ENCODE results near the gene ZSCAN2.
A peak's percentile ranks its signal among the peaks of the same experiment; 100 is the strongest.
"Not testable (repeated sequence)": the region's sequence is repeated elsewhere in the genome, so short reads cannot be mapped to it uniquely, and the experiment has no call there.

Gene ZSCAN2

GRCh38 chr15:84583921-84584320 lies 16.9 kb upstream of the ZSCAN2 start:
- not testable (repeated sequence) for H3K4me1 ChIP-seq (ENCODE audit: control insufficient read depth, insufficient read depth, low read length); H3K36me3 ChIP-seq (ENCODE audit: control insufficient read depth, insufficient read depth, low read length); H3K27me3 ChIP-seq (ENCODE audit: control insufficient read depth, insufficient read depth, low read length); H3K9me3 ChIP-seq (ENCODE audit: control insufficient read depth, low read length); H3K9ac ChIP-seq (ENCODE audit: low read length); H3K4me3 ChIP-seq (ENCODE audit: low read length)

- Histone ChIP-seq H3K36me3 (ENCODE audit: control insufficient read depth, insufficient read depth, low read length) (no peaks in the 10 kb centered on the region), H3K9ac (ENCODE audit: low read length) (no peak overlapping the region), H3K9me3 (ENCODE audit: control insufficient read depth, low read length) (no peaks in the 10 kb centered on the region), H3K4me3 (ENCODE audit: low read length) (no peak overlapping the region), H3K4me1 (ENCODE audit: control insufficient read depth, insufficient read depth, low read length) (peaks cover 3% of the 10 kb centered on the region), H3K27me3 (ENCODE audit: control insufficient read depth, insufficient read depth, low read length) (no peaks in the 10 kb centered on the region)
These were observed 14.1 kb upstream of the ZSCAN2 start for GRCh38 chr15:84586696-84587095.

DNA sequence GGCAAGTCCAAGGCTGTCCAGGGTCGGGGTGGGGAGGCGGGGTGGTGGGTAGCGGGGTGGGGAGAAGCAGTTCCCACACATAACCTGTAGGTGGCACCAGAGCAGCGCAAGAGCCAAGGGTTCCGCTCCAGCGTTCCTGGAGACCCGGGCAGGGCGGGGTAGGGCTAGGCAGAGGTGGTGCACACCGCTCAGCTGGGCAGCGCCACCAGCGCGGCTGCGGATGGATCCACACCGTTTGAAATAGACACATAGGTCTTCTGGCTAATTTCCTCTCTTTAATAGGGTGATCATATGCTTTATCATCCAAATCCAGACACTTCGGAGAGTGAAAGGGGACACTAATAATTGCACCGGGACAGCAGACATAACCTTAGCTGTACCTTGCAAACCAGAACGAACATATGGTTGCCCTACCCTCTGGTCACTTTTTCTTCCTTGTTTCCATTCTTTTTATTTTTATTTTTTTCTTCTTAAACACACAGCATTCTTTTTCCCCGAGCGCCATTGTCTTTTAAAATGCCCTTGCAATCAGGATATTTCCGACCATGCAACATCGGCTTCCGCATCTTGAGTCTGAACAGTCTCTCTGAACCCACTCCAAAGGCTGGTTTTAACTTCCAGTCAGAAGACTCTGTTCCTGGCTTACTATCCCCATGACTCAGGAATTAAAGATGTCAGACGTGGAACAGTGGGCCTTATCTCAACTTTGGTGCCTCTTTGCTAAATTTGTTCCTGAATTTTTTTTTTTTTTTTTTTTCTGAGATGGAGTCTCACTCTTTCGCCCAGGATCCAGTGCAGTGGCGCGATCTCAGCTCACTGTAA lies 12.5 kb upstream of the ZSCAN2 start:
- Histone ChIP-seq H3K4me1 (ENCODE audit: control insufficient read depth, insufficient read depth, low read length) (peaks cover 3% of the 10 kb centered on the region), H3K27me3 (ENCODE audit: control insufficient read depth, insufficient read depth, low read length) (no peaks in the 10 kb centered on the region), H3K36me3 (ENCODE audit: control insufficient read depth, insufficient read depth, low read length) (no peaks in the 10 kb centered on the region), H3K9me3 (ENCODE audit: control insufficient read depth, low read length) (no peaks in the 10 kb centered on the region), H3K4me3 (ENCODE audit: low read length) (no peak overlapping the region), H3K9ac (ENCODE audit: low read length) (no peak overlapping the region)

DNA sequence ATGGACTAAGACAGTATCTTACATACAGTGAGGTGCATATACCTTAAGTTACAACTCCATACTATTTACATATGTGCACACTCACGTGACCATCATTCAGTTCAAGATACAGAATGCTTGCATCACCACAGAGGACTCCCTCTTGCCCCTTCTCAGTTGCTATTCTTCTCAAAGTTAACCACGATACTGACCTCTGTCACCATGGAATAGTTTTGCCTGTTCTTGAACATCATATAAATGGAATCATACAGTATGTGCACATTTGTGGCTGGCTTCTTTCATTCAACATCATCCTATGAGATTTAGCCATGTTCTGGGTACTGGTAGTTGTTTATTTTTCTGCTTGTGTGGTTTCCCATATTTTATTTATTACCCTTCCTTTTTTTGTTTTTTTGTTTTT lies 10.4 kb upstream of the ZSCAN2 start:
- Histone ChIP-seq H3K9me3 (ENCODE audit: control insufficient read depth, low read length) (no peaks in the 10 kb centered on the region), H3K4me1 (ENCODE audit: control insufficient read depth, insufficient read depth, low read length) (peaks cover 3% of the 10 kb centered on the region), H3K27me3 (ENCODE audit: control insufficient read depth, insufficient read depth, low read length) (no peaks in the 10 kb centered on the region), H3K36me3 (ENCODE audit: control insufficient read depth, insufficient read depth, low read length) (no peaks in the 10 kb centered on the region), H3K9ac (ENCODE audit: low read length) (no peak overlapping the region), H3K4me3 (ENCODE audit: low read length) (no peak overlapping the region)

DNA sequence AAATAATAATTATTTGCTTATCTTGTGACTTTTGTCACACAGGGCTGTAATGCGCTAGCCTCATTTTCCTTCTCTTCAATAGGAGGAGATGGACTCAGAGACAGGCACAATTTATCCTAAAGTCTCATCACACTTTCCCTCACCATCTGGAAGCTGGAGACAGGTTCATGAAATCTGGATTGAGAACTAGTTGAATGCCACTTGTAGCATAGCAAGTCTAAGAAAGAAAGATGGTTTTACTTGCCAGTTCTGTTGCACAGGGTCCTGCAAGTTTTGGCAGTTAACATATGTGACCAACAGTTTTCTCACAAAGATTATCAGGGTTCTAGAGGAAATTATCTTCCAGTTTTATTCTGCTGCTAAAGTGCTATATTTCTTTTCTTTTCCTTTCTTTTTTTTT lies 9.0 kb upstream of the ZSCAN2 start:
- H3K9me3 ChIP-seq (ENCODE audit: control insufficient read depth, low read length) = no peaks in the 10 kb centered on the region
- H3K9ac ChIP-seq (ENCODE audit: low read length) = no peak overlapping the region
- peaks cover 3% of the 10 kb centered on the region for H3K4me1 ChIP-seq (ENCODE audit: control insufficient read depth, insufficient read depth, low read length)
- no peak overlapping the region for H3K4me3 ChIP-seq (ENCODE audit: low read length)
- H3K27me3 ChIP-seq (ENCODE audit: control insufficient read depth, insufficient read depth, low read length) = no peaks in the 10 kb centered on the region
- no peaks in the 10 kb centered on the region for H3K36me3 ChIP-seq (ENCODE audit: control insufficient read depth, insufficient read depth, low read length)

GRCh38 chr15:84594617-84595290 lies 6.1 kb upstream of the ZSCAN2 start:
- H3K4me3 ChIP-seq (ENCODE audit: low read length) = no peak overlapping the region
- peaks cover 2% of the 10 kb centered on the region for H3K4me1 ChIP-seq (ENCODE audit: control insufficient read depth, insufficient read depth, low read length)
- no peak overlapping the region for H3K9ac ChIP-seq (ENCODE audit: low read length)
- H3K27me3 ChIP-seq (ENCODE audit: control insufficient read depth, insufficient read depth, low read length) = no peaks in the 10 kb centered on the region
- no peaks in the 10 kb centered on the region for H3K9me3 ChIP-seq (ENCODE audit: control insufficient read depth, low read length)
- no peaks in the 10 kb centered on the region for H3K36me3 ChIP-seq (ENCODE audit: control insufficient read depth, insufficient read depth, low read length)

- Histone ChIP-seq H3K4me1 (ENCODE audit: control insufficient read depth, insufficient read depth, low read length) (peaks cover 5% of the 10 kb centered on the region), H3K36me3 (ENCODE audit: control insufficient read depth, insufficient read depth, low read length) (no peaks in the 10 kb centered on the region), H3K9ac (ENCODE audit: low read length) (no peak overlapping the region), H3K4me3 (ENCODE audit: low read length) (no peak overlapping the region), H3K27me3 (ENCODE audit: control insufficient read depth, insufficient read depth, low read length) (no peaks in the 10 kb centered on the region), H3K9me3 (ENCODE audit: control insufficient read depth, low read length) (no peaks in the 10 kb centered on the region)
These were observed 5.1 kb upstream of the ZSCAN2 start for GRCh38 chr15:84595660-84596059.

DNA sequence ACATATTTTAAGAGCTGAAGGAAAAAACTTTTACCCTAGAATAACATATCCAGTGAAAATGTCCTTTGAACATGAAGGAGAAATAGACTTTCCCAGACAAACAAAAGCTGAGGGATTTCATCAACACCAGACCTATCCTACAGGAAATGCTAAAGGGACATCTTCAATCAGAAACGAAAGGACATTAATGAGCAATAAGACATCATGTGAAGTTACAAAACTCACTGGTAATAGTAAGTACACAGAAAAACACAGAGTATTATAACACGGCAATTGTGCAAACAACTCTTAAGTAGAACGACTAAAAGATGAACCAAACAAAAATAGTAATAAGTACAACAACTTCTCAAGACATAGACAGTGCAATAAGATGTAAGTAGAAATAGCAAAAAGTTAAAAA lies 3.5 kb upstream of the ZSCAN2 start:
- Histone ChIP-seq H3K9me3 (ENCODE audit: control insufficient read depth, low read length) (no peaks in the 10 kb centered on the region), H3K4me3 (ENCODE audit: low read length) (no peak overlapping the region), H3K27me3 (ENCODE audit: control insufficient read depth, insufficient read depth, low read length) (no peaks in the 10 kb centered on the region), H3K4me1 (ENCODE audit: control insufficient read depth, insufficient read depth, low read length) (peaks cover 15% of the 10 kb centered on the region), H3K36me3 (ENCODE audit: control insufficient read depth, insufficient read depth, low read length) (no peaks in the 10 kb centered on the region), H3K9ac (ENCODE audit: low read length) (no peak overlapping the region)

DNA sequence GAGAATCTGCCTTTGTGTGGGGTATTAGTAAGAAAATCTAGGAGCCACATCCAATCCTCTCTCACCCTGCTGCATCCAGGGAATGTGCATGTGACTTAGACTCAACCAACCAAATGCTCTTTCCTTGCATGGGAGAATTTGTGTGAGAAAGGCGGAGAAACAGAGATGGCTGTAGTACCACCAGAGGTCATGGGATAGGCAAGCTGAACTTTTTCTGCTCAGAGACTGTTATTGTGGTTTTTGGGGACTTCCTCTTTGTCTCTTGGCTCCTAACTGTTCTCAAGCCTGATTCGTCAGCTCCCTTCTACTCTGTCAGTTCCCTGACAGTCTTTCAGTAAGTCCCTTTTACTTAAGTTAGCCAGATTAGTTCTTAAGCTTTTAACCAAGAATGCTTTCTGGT lies 2.6 kb upstream of the ZSCAN2 start:
- no peaks in the 10 kb centered on the region for H3K36me3 ChIP-seq (ENCODE audit: control insufficient read depth, insufficient read depth, low read length)
- no peaks in the 10 kb centered on the region for H3K9me3 ChIP-seq (ENCODE audit: control insufficient read depth, low read length)
- H3K27me3 ChIP-seq (ENCODE audit: control insufficient read depth, insufficient read depth, low read length) = no peaks in the 10 kb centered on the region
- no peak overlapping the region for H3K4me3 ChIP-seq (ENCODE audit: low read length)
- peaks cover 15% of the 10 kb centered on the region for H3K4me1 ChIP-seq (ENCODE audit: control insufficient read depth, insufficient read depth, low read length)
- no peak overlapping the region for H3K9ac ChIP-seq (ENCODE audit: low read length)

DNA sequence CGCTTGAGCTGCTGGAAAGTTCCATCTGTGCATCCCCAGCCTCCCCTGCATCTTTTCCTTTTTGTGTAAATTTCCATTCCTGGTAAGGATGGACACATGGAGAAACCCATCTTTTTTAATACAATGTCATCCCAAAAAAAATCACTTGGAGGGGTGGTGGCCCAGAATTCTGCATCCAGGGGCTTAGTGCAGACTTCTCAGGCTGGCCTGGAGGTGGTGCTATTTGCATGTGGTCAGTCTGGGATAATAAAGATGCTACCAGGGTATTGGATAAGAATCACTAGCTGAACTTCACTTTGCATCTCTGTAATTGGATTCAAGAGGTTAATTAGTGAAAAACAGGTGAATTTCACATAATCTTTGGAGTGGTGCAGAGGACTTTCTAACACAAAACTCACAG lies 1.8 kb upstream of the ZSCAN2 start:
- Histone ChIP-seq H3K36me3 (ENCODE audit: control insufficient read depth, insufficient read depth, low read length) (no peaks in the 10 kb centered on the region), H3K27me3 (ENCODE audit: control insufficient read depth, insufficient read depth, low read length) (no peaks in the 10 kb centered on the region), H3K4me1 (ENCODE audit: control insufficient read depth, insufficient read depth, low read length) (peaks cover 15% of the 10 kb centered on the region), H3K9ac (ENCODE audit: low read length) (no peak overlapping the region), H3K4me3 (ENCODE audit: low read length) (no peak overlapping the region), H3K9me3 (ENCODE audit: control insufficient read depth, low read length) (no peaks in the 10 kb centered on the region)

DNA sequence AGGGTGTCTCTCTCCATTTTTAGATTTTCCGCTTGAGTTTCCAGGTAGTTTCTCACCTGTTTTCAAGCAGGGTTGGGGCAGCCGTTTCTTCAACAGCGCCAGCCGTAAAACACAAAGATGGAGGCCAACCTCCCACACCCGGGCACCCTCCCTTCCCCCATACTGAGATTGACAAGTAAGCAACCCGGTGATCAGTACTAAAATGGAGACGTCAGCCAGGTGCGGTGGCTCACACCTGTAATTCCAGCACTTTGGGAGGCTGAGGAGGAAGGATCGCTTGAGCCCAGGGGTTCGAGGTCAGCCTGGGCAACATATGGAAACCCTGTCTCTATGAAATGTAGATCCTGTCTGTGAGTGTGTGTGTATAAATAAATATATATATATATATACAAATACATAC lies 903 bp upstream of the ZSCAN2 start:
- H3K4me1 ChIP-seq (ENCODE audit: control insufficient read depth, insufficient read depth, low read length) = peaks cover 15% of the 10 kb centered on the region
- no peak overlapping the region for H3K9ac ChIP-seq (ENCODE audit: low read length)
- H3K9me3 ChIP-seq (ENCODE audit: control insufficient read depth, low read length) = no peaks in the 10 kb centered on the region
- no peaks in the 10 kb centered on the region for H3K36me3 ChIP-seq (ENCODE audit: control insufficient read depth, insufficient read depth, low read length)
- H3K4me3 ChIP-seq (ENCODE audit: low read length) = no peak overlapping the region
- no peaks in the 10 kb centered on the region for H3K27me3 ChIP-seq (ENCODE audit: control insufficient read depth, insufficient read depth, low read length)

DNA sequence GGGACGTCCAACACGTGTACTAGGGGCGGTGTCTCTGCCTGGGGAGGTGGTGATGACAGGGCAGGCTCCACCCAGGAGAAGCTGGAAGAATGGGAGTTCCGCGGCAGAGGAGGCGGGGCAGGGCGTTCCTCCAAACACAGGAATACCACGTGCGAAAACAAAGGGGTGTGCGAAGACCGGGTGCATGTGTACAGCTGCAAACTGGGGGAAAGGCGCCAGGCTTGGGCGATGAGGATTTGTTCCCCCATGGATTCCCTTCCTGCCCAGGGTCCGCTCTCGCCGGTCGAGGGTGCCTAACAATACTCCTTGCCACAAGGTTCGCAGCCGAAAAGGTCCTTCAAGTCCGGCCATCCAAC lies 500 bp upstream of the ZSCAN2 start:
- Histone ChIP-seq H3K9ac (ENCODE audit: low read length) (peak overlapping the region; percentile 85), H3K36me3 (ENCODE audit: control insufficient read depth, insufficient read depth, low read length) (no peaks in the 10 kb centered on the region), H3K4me3 (ENCODE audit: low read length) (peak overlapping the region; percentile 100), H3K9me3 (ENCODE audit: control insufficient read depth, low read length) (no peaks in the 10 kb centered on the region), H3K4me1 (ENCODE audit: control insufficient read depth, insufficient read depth, low read length) (peaks cover 18% of the 10 kb centered on the region), H3K27me3 (ENCODE audit: control insufficient read depth, insufficient read depth, low read length) (no peaks in the 10 kb centered on the region)

Measured in mucosa of stomach (tissue), 1 donor.